SIG-M5 treated with dmso at 0.1 percent for 504 hours (cell line): ENCODE measurements around the gene PCDHA3.
"Not testable (repeated sequence)": the region's sequence is repeated elsewhere in the genome, so short reads cannot be mapped to it uniquely, and the experiment has no call there.

ENCODE experiments used
- DNase-seq: peaks from one replicate; lab custom pipeline; 2025; ENCODE audit not compliant: unreplicated experiment; lab: John Stamatoyannopoulos, UW

Gene PCDHA3

DNA sequence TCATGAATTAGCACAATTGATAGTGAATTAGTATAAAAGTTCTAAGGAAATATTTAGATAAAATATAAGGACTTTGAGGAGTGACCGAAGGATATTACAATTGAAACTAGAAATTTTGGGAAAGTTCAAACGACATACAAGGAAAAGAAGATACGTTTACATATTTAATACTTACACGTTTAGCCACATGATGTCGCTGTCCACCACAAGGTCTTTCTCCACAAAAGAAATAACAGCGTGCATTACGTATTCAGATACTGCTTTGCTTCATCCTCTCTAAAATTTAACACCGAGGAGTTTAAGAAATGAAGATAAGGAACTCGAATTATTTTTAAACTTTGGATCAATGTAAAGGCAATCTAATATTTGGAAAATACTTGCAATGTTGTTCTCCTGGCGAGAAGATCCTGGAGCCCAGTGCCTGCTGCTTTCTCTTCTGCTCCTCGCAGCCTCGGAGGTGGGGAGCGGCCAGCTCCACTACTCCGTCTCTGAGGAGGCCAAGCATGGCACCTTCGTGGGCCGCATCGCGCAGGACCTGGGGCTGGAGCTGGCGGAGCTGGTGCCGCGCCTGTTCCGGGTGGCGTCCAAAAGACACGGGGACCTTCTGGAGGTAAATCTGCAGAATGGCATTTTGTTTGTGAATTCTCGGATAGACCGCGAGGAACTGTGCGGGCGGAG lies at the start of gene PCDHA3:
TSS of gene PCDHA3 (plus strand) at position 242 of the 678 bp plus-strand sequence.
- DNase-seq = no peak

DNA sequence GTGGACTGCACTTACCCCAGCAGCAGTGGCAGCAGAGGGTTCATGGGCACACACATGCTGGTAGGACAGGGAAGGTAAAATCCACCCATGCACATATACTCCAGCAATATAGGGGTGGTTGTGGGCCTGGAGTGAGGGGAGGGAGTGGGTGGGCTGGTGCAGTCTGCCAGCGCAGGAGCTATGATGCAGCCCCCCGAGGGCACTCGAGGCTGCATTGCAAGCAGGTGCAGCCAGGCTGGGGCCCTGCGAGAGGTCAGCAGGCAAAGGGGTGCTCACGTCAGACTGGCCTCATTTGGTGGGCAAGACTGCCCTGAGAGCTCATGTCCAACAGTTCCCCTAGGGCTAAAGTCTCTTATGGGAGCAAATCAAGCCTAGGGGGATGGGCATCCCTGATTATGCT lies 47.3 kb upstream of the PCDHA3 start:
- no peak for DNase-seq

DNA sequence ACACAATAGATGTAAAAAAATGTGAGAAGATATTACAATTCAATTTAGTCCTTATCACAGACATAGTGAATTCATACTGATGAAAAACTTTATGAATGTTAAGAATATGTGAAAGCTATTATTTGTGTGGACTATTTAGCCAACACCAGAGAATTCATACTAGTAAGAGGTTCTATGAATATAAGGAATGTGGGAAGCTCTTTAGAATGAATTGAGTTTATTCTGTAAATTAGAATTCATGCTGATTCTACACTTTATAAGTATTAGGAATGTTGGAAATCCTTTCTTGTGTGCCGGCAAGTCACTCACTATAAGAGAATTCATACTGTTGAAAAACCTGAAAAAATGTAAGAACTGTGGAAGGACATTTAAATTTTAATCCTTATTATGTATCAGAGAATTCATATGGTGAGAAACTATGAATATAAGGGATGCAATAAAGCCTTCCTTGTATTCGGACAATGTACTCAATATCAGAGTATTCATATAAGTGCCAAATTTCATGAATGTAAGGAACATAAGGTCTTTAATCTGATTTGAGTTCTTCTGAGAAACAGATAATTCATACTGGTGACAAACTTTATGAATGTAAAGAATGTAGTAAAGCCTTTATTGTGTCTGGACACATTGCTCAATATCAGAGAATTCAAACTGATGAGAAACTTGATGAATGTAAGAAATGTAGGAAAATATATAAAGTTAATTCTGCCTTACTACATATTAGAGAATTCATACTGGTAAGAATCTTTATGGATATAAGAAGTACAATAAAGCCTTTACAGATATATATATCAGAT lies 36.5 kb upstream of the PCDHA3 start:
- DNase-seq = no peak

DNA sequence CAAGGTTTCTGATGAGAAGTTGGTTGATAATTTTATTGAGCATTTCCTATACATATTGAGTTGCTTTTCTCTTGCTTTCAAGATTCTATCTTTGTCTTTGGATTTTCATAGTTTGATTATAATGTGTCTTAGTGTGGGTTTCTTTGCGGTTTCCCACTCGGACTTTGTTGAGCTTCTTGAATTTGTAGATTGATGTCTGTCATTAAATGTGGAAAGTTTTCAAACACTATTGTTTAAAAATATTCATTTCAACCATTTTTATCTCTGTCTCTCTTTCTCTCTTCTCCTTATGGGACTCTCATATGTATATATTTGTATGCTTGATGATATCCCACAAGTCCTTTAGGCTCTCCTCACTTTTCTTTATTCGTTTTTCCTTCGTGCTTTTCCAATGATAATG lies 33.4 kb upstream of the PCDHA3 start:
- no peak for DNase-seq

DNA sequence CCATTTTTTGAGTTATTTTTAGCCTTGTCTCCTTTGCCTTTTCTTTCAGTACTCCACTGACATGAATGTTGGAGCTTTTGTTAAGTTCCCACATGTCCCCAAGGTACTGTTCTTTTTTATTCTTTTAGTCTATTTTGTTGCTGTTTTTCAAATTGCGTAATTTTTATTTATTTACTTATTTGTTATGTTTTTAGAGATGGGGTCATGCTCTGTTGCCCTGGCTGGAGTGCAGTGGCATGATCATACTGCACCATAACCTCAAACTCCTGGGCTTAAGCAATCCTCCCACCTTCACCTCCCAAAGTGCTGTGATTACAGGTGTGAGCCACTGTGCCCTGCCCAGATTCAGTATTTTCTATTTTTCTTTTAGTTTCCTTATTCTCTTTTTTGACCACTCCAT lies 20.3 kb upstream of the PCDHA3 start:
- no peak for DNase-seq

DNA sequence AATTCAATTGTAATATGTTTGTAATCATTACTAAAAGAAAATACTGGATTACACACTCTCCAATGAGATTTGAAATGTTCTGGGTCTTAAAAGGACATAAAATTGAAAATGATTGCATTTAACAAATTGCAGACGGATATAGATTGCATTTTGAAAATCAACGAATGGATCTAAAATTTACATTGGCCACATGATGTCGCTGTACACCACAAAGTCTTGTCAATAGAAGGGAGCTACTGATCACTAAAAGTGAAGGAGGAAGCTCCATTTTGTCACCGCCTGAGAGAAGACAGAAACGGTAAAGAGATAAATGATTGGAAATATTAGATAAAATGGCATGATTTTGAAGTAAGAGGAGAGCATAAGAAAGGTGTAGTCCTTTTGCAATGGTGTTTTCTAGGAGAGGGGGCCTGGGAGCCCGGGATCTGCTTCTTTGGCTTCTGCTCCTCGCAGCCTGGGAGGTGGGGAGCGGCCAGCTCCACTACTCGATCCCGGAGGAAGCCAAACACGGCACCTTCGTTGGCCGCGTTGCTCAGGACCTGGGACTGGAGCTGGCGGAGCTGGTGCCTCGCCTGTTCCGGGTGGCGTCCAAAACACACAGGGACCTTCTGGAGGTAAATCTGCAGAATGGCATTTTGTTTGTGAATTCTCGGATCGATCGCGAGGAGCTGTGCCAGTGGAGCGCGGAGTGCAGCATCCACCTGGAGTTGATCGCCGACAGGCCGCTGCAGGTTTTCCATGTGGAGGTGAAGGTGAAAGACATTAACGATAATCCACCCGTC lies 14.8 kb upstream of the PCDHA3 start, which contains the start of gene PCDHA1:
TSS of gene PCDHA1 (plus strand) at position 236 of the 782 bp plus-strand sequence.
- DNase-seq = no peak

DNA sequence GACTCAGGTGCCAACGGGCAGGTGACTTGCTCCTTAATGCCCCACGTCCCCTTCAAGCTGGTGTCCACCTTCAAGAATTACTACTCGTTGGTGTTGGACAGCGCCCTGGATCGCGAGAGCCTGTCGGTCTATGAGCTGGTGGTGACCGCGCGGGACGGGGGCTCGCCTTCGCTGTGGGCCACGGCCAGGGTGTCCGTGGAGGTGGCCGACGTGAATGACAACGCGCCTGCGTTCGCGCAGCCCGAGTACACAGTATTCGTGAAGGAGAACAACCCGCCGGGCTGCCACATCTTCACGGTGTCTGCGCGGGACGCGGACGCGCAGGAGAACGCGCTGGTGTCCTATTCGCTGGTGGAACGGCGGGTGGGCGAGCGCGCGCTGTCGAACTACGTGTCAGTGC lies 13.4 kb upstream of the PCDHA3 start:
- DNase-seq = not testable (repeated sequence)

DNA sequence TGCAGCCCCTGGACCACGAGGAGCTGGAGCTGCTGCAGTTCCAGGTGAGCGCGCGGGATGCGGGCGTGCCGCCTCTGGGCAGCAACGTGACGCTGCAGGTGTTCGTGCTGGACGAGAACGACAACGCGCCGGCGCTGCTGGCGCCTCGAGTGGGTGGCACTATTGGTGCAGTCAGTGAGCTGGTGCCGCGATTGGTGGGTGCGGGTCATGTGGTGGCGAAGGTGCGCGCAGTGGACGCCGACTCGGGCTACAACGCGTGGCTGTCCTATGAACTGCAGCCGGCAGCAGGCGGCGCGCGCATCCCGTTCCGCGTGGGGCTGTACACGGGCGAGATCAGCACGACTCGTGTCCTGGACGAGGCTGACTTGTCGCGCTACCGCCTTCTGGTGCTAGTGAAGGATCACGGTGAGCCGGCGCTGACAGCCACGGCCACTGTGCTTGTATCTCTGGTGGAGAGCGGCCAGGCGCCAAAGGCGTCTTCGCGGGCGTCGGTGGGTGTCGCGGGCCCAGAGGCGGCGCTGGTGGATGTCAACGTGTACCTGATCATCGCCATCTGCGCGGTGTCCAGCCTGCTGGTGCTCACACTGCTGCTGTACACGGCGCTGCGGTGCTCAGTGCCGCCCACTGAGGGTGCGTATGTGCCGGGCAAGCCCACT lies 12.9 kb upstream of the PCDHA3 start:
- not testable (repeated sequence) for DNase-seq

DNA sequence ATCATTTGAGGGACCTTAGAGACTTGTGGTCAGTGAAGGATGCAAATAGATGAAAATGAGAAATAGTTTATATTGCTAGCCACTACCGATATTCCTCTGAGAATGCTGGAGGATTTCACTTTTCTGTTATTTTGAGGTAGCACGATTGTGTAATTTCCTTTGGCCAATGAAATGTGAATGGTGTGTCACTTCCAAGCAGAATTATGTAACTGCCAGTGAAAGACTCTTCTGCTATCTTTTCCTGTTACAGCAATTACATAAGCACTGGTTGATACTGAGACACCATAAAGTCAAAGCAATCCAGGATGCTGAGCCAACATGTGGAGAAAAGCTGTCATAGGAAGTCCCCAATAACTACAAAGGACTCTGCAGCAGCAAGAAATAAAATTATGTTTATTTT lies 9.8 kb upstream of the PCDHA3 start:
- peak; percentile 70 for DNase-seq

DNA sequence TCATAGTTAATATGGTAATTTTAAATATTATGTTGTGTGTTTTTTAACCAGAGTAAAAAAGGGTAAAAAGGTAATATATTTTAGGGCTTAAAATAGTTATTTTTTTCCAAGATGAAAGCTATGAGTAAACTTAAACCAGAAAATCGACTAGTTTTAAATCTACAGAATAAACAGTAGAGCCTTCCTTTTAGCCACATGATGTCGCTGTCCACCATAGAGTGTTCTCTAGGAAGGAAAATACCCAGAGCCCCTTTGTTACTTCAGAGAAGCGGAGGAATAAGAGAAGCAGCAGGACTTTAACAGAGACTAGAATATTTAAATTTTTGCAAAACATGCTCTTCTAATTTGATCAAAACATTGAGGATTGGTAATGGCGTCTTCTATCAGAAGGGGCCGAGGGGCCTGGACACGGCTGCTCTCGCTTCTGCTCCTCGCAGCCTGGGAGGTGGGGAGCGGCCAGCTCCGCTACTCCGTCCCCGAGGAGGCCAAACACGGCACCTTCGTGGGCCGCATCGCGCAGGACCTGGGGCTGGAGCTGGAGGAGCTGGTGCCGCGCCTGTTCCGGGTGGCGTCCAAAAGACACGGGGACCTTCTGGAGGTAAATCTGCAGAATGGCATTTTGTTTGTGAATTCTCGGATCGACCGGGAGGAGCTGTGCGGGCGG lies 6.1 kb upstream of the PCDHA3 start, which contains the start of gene PCDHA2:
TSS of gene PCDHA2 (plus strand) at position 258 of the 664 bp plus-strand sequence.
- DNase-seq = no peak

DNA sequence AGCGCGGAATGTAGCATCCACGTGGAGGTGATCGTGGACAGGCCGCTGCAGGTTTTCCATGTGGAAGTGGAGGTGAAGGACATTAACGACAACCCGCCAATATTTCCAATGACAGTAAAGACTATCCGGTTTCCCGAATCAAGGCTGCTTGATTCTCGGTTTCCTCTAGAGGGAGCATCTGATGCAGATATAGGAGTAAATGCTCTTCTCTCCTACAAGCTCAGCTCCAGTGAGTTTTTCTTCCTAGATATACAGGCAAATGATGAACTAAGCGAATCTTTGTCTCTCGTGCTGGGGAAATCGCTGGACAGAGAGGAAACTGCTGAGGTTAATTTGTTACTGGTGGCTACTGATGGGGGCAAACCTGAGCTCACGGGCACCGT lies 5.6 kb upstream of the PCDHA3 start:
- no peak for DNase-seq

DNA sequence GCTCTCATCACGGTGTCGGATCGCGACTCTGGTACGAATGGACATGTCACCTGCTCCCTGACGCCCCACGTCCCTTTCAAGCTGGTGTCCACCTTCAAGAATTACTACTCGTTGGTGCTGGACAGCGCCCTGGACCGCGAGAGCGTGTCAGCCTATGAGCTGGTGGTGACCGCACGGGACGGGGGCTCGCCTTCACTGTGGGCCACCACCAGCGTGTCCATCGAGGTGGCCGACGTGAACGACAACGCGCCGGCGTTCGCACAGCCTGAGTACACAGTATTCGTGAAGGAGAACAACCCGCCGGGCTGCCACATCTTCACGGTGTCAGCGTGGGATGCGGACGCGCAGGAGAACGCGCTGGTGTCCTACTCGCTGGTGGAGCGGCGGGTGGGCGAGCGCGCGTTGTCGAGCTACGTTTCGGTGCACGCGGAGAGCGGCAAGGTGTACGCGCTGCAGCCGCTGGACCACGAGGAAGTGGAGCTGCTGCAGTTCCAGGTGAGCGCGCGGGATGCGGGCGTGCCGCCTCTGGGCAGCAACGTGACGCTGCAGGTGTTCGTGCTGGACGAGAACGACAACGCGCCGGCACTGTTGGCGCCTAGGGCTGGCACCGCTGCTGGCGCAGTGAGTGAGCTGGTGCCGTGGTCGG lies 4.7 kb upstream of the PCDHA3 start:
- DNase-seq = not testable (repeated sequence)

DNA sequence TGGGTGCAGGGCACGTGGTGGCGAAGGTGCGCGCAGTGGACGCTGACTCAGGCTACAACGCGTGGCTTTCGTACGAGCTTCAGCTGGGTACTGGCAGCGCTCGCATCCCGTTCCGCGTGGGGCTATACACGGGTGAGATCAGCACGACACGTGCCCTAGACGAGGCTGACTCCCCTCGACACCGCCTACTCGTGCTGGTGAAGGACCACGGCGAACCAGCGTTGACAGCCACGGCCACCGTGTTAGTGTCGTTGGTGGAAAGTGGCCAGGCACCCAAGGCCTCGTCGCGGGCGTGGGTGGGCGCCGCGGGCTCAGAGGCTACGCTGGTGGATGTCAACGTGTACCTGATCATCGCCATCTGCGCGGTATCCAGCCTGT lies 4.2 kb upstream of the PCDHA3 start:
- DNase-seq = no peak

DNA sequence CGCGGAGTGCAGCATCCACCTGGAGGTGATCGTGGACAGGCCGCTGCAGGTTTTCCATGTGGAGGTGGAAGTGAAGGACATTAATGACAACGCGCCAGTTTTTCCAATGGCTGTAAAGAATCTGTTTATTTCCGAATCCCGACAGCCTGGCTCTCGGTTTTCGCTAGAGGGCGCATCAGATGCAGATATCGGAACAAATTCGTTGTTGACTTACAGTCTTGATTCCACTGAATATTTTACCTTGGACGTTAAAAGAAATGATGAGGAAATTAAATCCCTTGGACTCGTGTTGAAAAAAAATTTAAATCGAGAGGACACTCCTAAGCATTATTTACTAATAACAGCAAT lies 611 bp downstream of the PCDHA3 start:
- no peak for DNase-seq

DNA sequence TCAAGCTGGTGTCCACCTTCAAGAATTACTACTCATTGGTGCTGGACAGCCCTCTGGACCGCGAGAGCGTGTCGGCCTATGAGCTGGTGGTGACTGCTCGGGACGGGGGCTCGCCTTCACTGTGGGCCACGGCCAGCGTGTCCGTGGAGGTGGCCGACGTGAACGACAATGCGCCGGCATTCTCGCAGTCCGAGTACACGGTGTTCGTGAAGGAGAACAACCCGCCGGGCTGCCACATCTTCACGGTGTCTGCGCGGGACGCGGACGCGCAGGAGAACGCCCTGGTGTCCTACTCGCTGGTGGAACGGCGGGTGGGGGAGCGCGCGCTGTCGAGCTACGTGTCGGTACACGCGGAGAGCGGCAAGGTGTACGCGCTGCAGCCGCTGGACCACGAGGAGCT lies 1.5 kb downstream of the PCDHA3 start:
- not testable (repeated sequence) for DNase-seq

DNA sequence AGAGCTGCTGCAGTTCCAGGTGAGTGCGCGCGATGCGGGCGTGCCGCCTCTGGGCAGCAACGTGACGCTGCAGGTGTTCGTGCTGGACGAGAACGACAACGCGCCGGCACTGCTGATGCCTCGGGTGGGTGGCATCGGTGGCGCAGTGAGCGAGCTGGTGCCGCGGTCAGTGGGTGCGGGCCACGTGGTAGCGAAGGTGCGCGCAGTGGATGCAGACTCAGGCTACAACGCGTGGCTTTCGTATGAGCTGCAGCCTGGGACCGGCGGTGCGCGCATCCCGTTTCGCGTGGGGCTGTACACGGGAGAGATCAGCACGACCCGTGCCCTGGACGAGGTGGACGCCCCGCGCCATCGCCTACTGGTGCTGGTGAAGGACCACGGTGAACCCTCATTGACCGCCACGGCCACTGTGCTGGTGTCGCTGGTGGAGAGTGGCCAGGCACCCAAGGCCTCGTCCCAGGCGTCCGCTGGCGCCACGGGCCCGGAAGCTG lies 2.0 kb downstream of the PCDHA3 start:
- DNase-seq = no peak

DNA sequence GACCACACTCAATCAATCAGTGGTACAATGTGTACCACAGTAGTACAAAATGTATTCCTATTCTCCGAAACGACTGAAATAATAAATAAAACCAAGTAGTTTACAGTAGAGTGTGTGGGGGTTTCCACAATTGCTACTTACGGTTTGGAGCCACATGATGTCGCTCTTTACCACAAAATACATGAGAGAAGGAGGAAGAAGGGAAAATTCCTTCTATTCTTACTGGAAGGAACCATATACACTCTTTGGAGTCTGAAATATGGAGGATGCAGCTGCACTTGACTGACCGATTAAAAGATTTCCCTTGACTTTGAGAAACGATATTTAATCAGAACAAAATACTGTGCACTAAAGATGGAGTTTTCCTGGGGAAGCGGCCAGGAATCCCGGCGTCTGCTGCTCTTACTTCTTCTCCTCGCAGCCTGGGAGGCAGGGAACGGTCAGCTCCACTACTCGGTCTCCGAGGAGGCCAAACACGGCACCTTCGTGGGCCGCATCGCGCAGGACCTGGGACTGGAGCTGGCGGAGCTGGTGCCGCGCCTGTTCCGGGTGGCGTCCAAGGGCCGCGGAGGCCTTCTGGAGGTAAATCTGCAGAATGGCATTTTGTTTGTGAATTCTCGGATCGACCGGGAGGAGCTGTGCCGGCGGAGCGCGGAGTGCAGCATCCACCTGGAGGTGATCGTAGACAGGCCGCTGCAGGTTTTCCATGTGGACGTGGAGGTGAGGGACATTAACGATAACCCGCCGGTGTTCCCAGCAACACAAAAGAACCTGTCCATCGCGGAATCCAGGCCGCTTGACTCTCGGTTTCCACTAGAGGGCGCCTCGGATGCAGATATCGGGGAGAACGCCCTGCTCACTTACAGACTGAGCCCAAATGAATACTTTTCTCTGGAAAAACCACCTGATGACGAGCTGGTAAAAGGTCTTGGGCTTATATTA lies 6.2 kb downstream of the PCDHA3 start, which contains the start of gene PCDHA4:
TSS of gene PCDHA4 (plus strand) at position 235 of the 942 bp plus-strand sequence.
- DNase-seq = no peak

DNA sequence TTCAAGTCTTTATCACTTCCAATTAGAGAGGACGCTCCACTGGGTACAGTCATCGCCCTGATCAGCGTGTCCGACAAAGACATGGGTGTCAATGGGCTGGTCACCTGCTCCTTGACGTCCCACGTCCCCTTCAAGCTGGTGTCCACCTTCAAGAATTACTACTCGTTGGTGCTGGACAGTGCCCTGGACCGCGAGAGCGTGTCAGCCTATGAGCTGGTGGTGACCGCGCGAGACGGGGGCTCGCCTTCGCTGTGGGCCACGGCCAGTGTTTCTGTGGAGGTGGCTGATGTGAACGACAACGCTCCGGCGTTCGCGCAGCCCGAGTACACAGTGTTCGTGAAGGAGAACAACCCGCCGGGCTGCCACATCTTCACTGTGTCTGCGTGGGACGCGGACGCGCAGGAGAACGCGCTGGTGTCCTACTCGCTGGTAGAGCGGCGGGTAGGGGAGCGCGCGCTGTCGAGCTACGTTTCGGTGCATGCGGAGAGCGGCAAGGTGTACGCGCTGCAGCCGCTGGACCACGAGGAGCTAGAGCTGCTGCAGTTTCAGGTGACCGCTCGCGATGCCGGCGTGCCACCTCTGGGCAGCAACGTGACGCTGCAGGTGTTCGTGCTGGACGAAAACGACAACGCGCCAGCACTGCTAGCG lies 7.5 kb downstream of the PCDHA3 start:
- DNase-seq = not testable (repeated sequence)
